T-helper 2 cell treated with Interferon-gamma antibody and Interleukin-4, amounts not matched to agents 5 μg/mL and 100 μg/mL, for 36 hours (primary cell): ENCODE data around the gene H2AZ1.
A peak's percentile ranks its signal among the peaks of the same experiment; 100 is the strongest.

Source experiments
- DNase-seq: peaks from one replicate; pipeline ENCODE4 v3.0.0; 2021; ENCODE audit warnings: low spot score
- H3K27ac Mint-ChIP-seq: one replicate; pipeline ENCODE4 v1.8.0; 2021; ENCODE audit warnings: mild to moderate bottlenecking, mixed read lengths
- H3K27me3 Mint-ChIP-seq: one replicate; pipeline ENCODE4 v1.8.0; 2021; ENCODE audit warnings: low read depth, mixed read lengths
- H3K36me3 Mint-ChIP-seq: one replicate; pipeline ENCODE4 v1.8.0; 2021; ENCODE audit warnings: low read depth, mixed read lengths
- H3K4me1 Mint-ChIP-seq: one replicate; pipeline ENCODE4 v1.8.0; 2021; ENCODE audit warnings: low read depth, mixed read lengths
- H3K4me3 Mint-ChIP-seq: one replicate; pipeline ENCODE4 v1.8.0; 2022; ENCODE audit warnings: mild to moderate bottlenecking, moderate library complexity, mixed read lengths
- H3K9me3 Mint-ChIP-seq: one replicate; pipeline ENCODE4 v1.8.0; 2021; ENCODE audit warnings: mixed read lengths

The H2AZ1 gene

GRCh38 chr4:99949999-99950912 lies at the start of gene H2AZ1:
H2AZ1 (minus strand) TSS chr4:99950275; CDS start chr4:99950170, 105 bp downstream.
- no peaks in the 10 kb centered on the region for H3K27me3 Mint-ChIP-seq
- peak; percentile 96 for DNase-seq
- H3K9me3 Mint-ChIP-seq = no peaks in the 10 kb centered on the region
- H3K27ac Mint-ChIP-seq = no peak within 1 kb of the TSS
- H3K4me3 Mint-ChIP-seq = no peak within 1 kb of the TSS
- H3K4me1 Mint-ChIP-seq = peaks cover 16% of the 10 kb centered on the region
- H3K36me3 Mint-ChIP-seq = peaks cover 18% of the 10 kb centered on the region

- Mint-ChIP-seq H3K27me3 (peaks cover 6% of the 10 kb centered on the region), H3K36me3 (no peaks in the 10 kb centered on the region), H3K27ac (no peak overlapping the region), H3K9me3 (no peaks in the 10 kb centered on the region), H3K4me1 (no peaks in the 10 kb centered on the region), H3K4me3 (no peak overlapping the region)
- DNase-seq = no peak
Observed at GRCh38 chr4:99998062-99998867, 48.2 kb upstream of the H2AZ1 start.

GRCh38 chr4:99991741-99992140 lies 41.7 kb upstream of the H2AZ1 start:
- Mint-ChIP-seq H3K9me3 (no peaks in the 10 kb centered on the region), H3K27me3 (peaks cover 12% of the 10 kb centered on the region), H3K4me1 (no peaks in the 10 kb centered on the region), H3K4me3 (no peak overlapping the region), H3K27ac (no peak overlapping the region), H3K36me3 (no peaks in the 10 kb centered on the region)
- DNase-seq = no peak

- Mint-ChIP-seq H3K4me1 (no peaks in the 10 kb centered on the region), H3K27ac (no peak overlapping the region)
- DNase-seq = no peak
Observed at GRCh38 chr4:99987681-99988080, 37.6 kb upstream of the H2AZ1 start.

GRCh38 chr4:99986792-99987191 lies 36.7 kb upstream of the H2AZ1 start:
- H3K27ac Mint-ChIP-seq = no peak overlapping the region
- no peaks in the 10 kb centered on the region for H3K36me3 Mint-ChIP-seq
- DNase-seq = no peak
- no peak overlapping the region for H3K4me3 Mint-ChIP-seq
- peaks cover 19% of the 10 kb centered on the region for H3K27me3 Mint-ChIP-seq
- H3K4me1 Mint-ChIP-seq = no peaks in the 10 kb centered on the region
- no peaks in the 10 kb centered on the region for H3K9me3 Mint-ChIP-seq

More at GRCh38 chr4:99987681-99988080, 37.6 kb upstream of the H2AZ1 start:
- H3K9me3 Mint-ChIP-seq = no peaks in the 10 kb centered on the region
- H3K36me3 Mint-ChIP-seq = no peaks in the 10 kb centered on the region
- H3K27me3 Mint-ChIP-seq = peaks cover 16% of the 10 kb centered on the region
- no peak overlapping the region for H3K4me3 Mint-ChIP-seq

- Mint-ChIP-seq H3K27ac (no peak overlapping the region), H3K4me3 (no peak overlapping the region), H3K9me3 (no peaks in the 10 kb centered on the region)
Observed at GRCh38 chr4:99983289-99983943, 33.3 kb upstream of the H2AZ1 start.

GRCh38 chr4:99979872-99980271 lies 29.8 kb upstream of the H2AZ1 start:
- DNase-seq = no peak
- Mint-ChIP-seq H3K27ac (no peak overlapping the region), H3K9me3 (no peaks in the 10 kb centered on the region), H3K36me3 (no peaks in the 10 kb centered on the region), H3K4me1 (no peaks in the 10 kb centered on the region), H3K4me3 (no peak overlapping the region), H3K27me3 (peaks cover 38% of the 10 kb centered on the region)

More at GRCh38 chr4:99983289-99983943, 33.3 kb upstream of the H2AZ1 start:
- Mint-ChIP-seq H3K27me3 (peaks cover 26% of the 10 kb centered on the region), H3K4me1 (no peaks in the 10 kb centered on the region), H3K36me3 (no peaks in the 10 kb centered on the region)
- DNase-seq = no peak

GRCh38 chr4:99971453-99972111 lies 21.5 kb upstream of the H2AZ1 start:
- Mint-ChIP-seq H3K27ac (no peak overlapping the region), H3K36me3 (no peaks in the 10 kb centered on the region), H3K4me3 (no peak overlapping the region), H3K27me3 (peaks cover 44% of the 10 kb centered on the region), H3K9me3 (no peaks in the 10 kb centered on the region), H3K4me1 (peaks cover 3% of the 10 kb centered on the region)
- DNase-seq = no peak

- Mint-ChIP-seq H3K4me3 (no peak overlapping the region), H3K4me1 (peaks cover 22% of the 10 kb centered on the region), H3K27me3 (peaks cover 22% of the 10 kb centered on the region), H3K9me3 (no peaks in the 10 kb centered on the region), H3K36me3 (peaks cover 1% of the 10 kb centered on the region), H3K27ac (no peak overlapping the region)
- no peak for DNase-seq
Observed at GRCh38 chr4:99968330-99968729, 18.3 kb upstream of the H2AZ1 start.

- Mint-ChIP-seq H3K36me3 (peaks cover 1% of the 10 kb centered on the region), H3K9me3 (no peaks in the 10 kb centered on the region), H3K27ac (no peak overlapping the region), H3K4me1 (peaks cover 24% of the 10 kb centered on the region), H3K4me3 (no peak overlapping the region), H3K27me3 (peaks cover 9% of the 10 kb centered on the region)
- no peak for DNase-seq
Observed at GRCh38 chr4:99966692-99967091, 16.6 kb upstream of the H2AZ1 start.

GRCh38 chr4:99965674-99966350 lies 15.7 kb upstream of the H2AZ1 start:
- peaks cover 28% of the 10 kb centered on the region for H3K4me1 Mint-ChIP-seq
- peak overlapping the region; percentile 62 for H3K4me3 Mint-ChIP-seq
- H3K27ac Mint-ChIP-seq = peak overlapping the region; percentile 46
- H3K9me3 Mint-ChIP-seq = no peaks in the 10 kb centered on the region
- DNase-seq = no peak
- peaks cover 9% of the 10 kb centered on the region for H3K27me3 Mint-ChIP-seq
- H3K36me3 Mint-ChIP-seq = peaks cover 1% of the 10 kb centered on the region

GRCh38 chr4:99965173-99965572 lies 15.1 kb upstream of the H2AZ1 start:
- Mint-ChIP-seq H3K9me3 (no peaks in the 10 kb centered on the region), H3K27me3 (peaks cover 9% of the 10 kb centered on the region), H3K27ac (no peak overlapping the region), H3K4me3 (peak overlapping the region; percentile 48), H3K36me3 (peaks cover 1% of the 10 kb centered on the region), H3K4me1 (peaks cover 32% of the 10 kb centered on the region)
- DNase-seq = no peak

GRCh38 chr4:99961711-99962110 lies 11.6 kb upstream of the H2AZ1 start:
- peaks cover 6% of the 10 kb centered on the region for H3K9me3 Mint-ChIP-seq
- peaks cover 8% of the 10 kb centered on the region for H3K36me3 Mint-ChIP-seq
- H3K27me3 Mint-ChIP-seq = peaks cover 4% of the 10 kb centered on the region

More at GRCh38 chr4:99961711-99962110, 11.6 kb upstream of the H2AZ1 start:
- no peak overlapping the region for H3K27ac Mint-ChIP-seq
- no peak for DNase-seq
- peaks cover 31% of the 10 kb centered on the region for H3K4me1 Mint-ChIP-seq
- H3K4me3 Mint-ChIP-seq = no peak overlapping the region
